BJ (cell line): Measurements from ENCODE around the gene SIGMAR1. TPM values are rescaled to one million over a fixed set of nuclear protein-coding genes. Genes with fewer than 3 reads are reported as not detected.
"Not testable (repeated sequence)": the region's sequence is repeated elsewhere in the genome, so short reads cannot be mapped to it uniquely, and the experiment has no call there.

Source experiments
- CTCF ChIA-PET: fragments of 350-600 bp; formaldehyde crosslinking; extraction: SDS; loops from one replicate; lab custom pipeline; 2021; ENCODE audit warnings: antibody characterized with exemption, inconsistent platforms; lab: Yijun Ruan, JAX
- POLR2A ChIA-PET: fragments of 300-600 bp; sonication (Branson Sonifier 250); formaldehyde crosslinking; extraction: SDS; loops from one replicate; lab custom pipeline; 2021; ENCODE audit warnings: antibody characterized with exemption; lab: Charles Lee
- DNase-seq: peaks from one replicate; pipeline ENCODE4 v3.0.0-alpha.2; 2011; ENCODE audit warnings: low read depth
- H3K27me3 ChIP-seq: 2 replicates; pipeline ENCODE4 v1.6.0; 2011; ENCODE audit warnings: low read length; ENCODE audit not compliant: control insufficient read depth, insufficient read depth
- H3K36me3 ChIP-seq: 2 replicates; pipeline ENCODE4 v1.5.1; 2011; ENCODE audit warnings: low read length; ENCODE audit not compliant: control insufficient read depth, insufficient read depth
- H3K4me3 ChIP-seq: 2 replicates; pipeline ENCODE4 v1.5.1; 2011; ENCODE audit warnings: low read depth, mild to moderate bottlenecking, control low read depth, low read length
- CTCF ChIP-seq: IDR thresholded peaks from 2 replicates; pipeline ENCODE4 v1.5.1; 2011; ENCODE audit warnings: low read depth, mild to moderate bottlenecking, control low read depth, inconsistent platforms, low read length, moderate library complexity; ENCODE audit not compliant: insufficient read depth
- polyA plus RNA-seq: library from polyadenylated mRNA; depleted of rRNA; stranded (reverse); fragments of >200 nt; gene quantifications from 2 replicates; pipeline ENCODE4 v1.2.3, GENCODE V29; 2011

Gene SIGMAR1
- polyA plus RNA-seq, 1 experiment, result 95.5 TPM

- no peak for TF ChIP-seq CTCF
- ChIA-PET CTCF (interaction anchor here (0.5 to 8.1 kb wide), 14 partner anchors 9 to 1571 kb away, joined by 3 to 87 read pairs (median 4); partner anchors contain the start of genes DCTN3, SIGMAR1 and SMU1), POLR2A (interaction anchor here (1.5 kb wide), 1 partner anchor 9 kb away, joined by 5 read pairs; the partner anchor contains the start of gene SIGMAR1)
- H3K4me3 ChIP-seq, result peak overlapping the region; percentile 66
- H3K36me3 ChIP-seq, result peaks cover 11% of the 10 kb centered on the region
- no peak for DNase-seq
- no peaks in the 10 kb centered on the region; the same call in 1 of the 2 replicates for H3K27me3 ChIP-seq
These were observed 9.5 kb upstream of the SIGMAR1 start for GRCh38 chr9:34647084-34647403.

DNA sequence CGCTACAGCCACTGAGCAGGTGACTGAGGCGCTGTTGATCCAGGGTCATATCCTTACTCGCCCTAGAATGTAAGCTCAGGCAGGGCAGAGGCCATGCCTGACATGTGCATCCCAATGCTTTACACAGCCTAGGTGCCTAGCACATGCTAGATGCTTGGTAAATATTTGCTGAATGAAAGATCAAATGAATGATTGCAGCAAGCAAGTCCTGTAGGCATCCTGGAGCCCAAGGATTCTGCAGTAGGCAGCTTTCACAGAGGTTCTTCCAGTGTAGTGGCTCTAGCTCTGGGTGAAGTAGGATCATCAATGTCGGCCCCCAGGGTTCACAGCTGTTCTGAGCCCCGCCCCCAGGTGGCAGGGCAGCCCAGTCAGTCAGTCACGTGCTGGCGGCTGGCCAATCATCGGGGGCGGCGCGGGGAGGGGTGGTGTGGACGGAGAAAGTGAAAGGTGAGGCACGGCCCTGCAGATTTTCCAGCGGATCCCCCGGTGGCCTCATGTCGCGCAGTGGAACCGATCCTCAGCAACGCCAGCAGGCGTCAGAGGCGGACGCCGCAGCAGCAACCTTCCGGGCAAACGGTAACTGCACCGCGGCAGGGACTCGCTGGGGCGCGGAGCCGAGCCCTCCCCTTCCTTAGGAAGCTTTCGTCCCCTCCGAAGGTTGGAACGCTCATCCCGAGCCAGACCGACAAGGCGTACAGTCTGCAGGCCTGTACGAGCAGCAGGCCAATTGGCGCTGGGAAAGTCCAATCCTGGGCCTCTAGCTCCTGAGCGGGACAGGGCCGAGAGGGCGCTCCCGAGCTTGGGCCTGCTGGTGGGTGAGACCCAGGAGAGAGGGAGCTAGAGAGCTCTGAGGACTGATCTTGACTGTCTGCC, 8.9 kb upstream of the SIGMAR1 start, which contains the start of gene GALT:
Gene GALT, plus strand, starts transcription at position 465 of the 873 bp plus-strand sequence. Its CDS starts 30 bp downstream, at position 495.
- ChIA-PET POLR2A (interaction anchor here (1.5 kb wide), 1 partner anchor 9 kb away, joined by 5 read pairs; the partner anchor contains the start of gene SIGMAR1), CTCF (interaction anchor here (0.7 to 8.1 kb wide), 13 partner anchors 10 to 56 kb away, joined by 3 to 87 read pairs (median 4); partner anchors contain the start of genes DCTN3 and SIGMAR1)
- no peaks in the 10 kb centered on the region; the same call in 1 of the 2 replicates for H3K27me3 ChIP-seq
- peaks cover 11% of the 10 kb centered on the region for H3K36me3 ChIP-seq
- TF ChIP-seq CTCF, result peak; percentile 73
- peak within 1 kb of the TSS; percentile 66 for H3K4me3 ChIP-seq
- no peak for DNase-seq

GRCh38 chr9:34644766-34645314, 7.3 kb upstream of the SIGMAR1 start:
- H3K36me3 ChIP-seq, result peaks cover 11% of the 10 kb centered on the region
- no peak for TF ChIP-seq CTCF
- no peak for DNase-seq
- H3K4me3 ChIP-seq, result no peak overlapping the region
- H3K27me3 ChIP-seq, result no peaks in the 10 kb centered on the region; the same call in 1 of the 2 replicates
- POLR2A ChIA-PET, result no interaction called here
- CTCF ChIA-PET, result interaction anchor here (8.1 kb wide), 1 partner anchor 9 kb away, joined by 87 read pairs; the partner anchor contains the start of gene SIGMAR1

- CTCF ChIA-PET, result interaction anchor here (8.1 kb wide), 1 partner anchor 7 kb away, joined by 87 read pairs; the partner anchor contains the start of gene SIGMAR1
- POLR2A ChIA-PET, result no interaction called here
- no peak for TF ChIP-seq CTCF
- H3K4me3 ChIP-seq, result no peak overlapping the region
- no peak for DNase-seq
- no peaks in the 10 kb centered on the region for H3K36me3 ChIP-seq
- no peaks in the 10 kb centered on the region; the same call in 1 of the 2 replicates for H3K27me3 ChIP-seq
These were observed 5.1 kb upstream of the SIGMAR1 start for GRCh38 chr9:34642679-34643078.

DNA sequence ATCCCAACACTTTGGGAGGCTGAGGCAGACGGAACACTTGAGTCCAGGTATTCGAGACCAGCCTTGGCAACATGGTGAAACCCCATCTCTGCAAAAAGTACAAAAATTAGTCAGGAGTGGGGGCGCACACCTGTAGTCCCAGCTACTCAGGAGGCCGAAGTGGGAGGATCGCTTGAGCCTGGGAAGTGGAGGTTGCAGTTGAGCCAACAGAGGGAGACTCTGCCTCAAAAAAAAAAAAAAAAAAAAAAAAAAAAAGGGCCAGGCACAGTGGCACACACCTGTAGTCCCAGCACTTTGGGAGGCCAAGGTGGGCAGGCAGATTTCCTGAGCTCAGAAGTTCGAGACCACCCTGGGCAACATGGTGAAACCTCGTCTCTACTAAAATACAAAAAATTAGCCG, 1.7 kb upstream of the SIGMAR1 start:
- H3K36me3 ChIP-seq, H3K27me3 ChIP-seq, H3K4me3 ChIP-seq, POLR2A ChIA-PET, DNase-seq: not testable (repeated sequence)
- CTCF ChIA-PET, result interaction anchor here (0.7 to 7.9 kb wide), 4 partner anchors 7 to 92 kb away, joined by 3 to 87 read pairs (median 20); partner anchors contain the start of gene GALT
